SK-N-SH treated with all-trans-retinoic acid at 6 μM for 48 hours (cell line): Measurements from ENCODE around the gene LRCH1.

Experiments used
- ATAC-seq: fragments of 200-7000 bp; cut with Tn5 transposase; 3 replicates; pipeline ENCODE4 v1.9.1; 2020; ENCODE audit warnings: mild to moderate bottlenecking, moderate library complexity
- ISL1 ChIP-seq: fragments of 250-450 bp; sonication (Bioruptor Pico); IDR thresholded peaks from 2 replicates; pipeline ENCODE4 v2.1.2; 2022; ENCODE audit warnings: mild to moderate bottlenecking, moderate library complexity
- OSR1 ChIP-seq: fragments of 250-450 bp; sonication (Bioruptor Pico); IDR thresholded peaks from 2 replicates; pipeline ENCODE4 v1.8.0; 2022; ENCODE audit warnings: moderate library complexity, mild to moderate bottlenecking, inconsistent platforms
- PPARA ChIP-seq: fragments of 250-450 bp; sonication (Bioruptor Pico); IDR thresholded peaks from 2 replicates; pipeline ENCODE4 v1.5.0; 2020; ENCODE audit warnings: mild to moderate bottlenecking, borderline replicate concordance
- RARB ChIP-seq: fragments of 250-450 bp; sonication (Bioruptor Pico); IDR thresholded peaks from 2 replicates; pipeline ENCODE4 v1.8.0; 2021; ENCODE audit warnings: mild to moderate bottlenecking, moderate library complexity
- SNAI2 ChIP-seq: fragments of 250-450 bp; sonication (Bioruptor Pico); IDR thresholded peaks from 2 replicates; pipeline ENCODE4 v1.5.0; 2020; ENCODE audit warnings: mild to moderate bottlenecking, moderate library complexity
- TOX ChIP-seq: fragments of 250-450 bp; sonication (Bioruptor Pico); IDR thresholded peaks from 2 replicates; pipeline ENCODE4 v1.8.0; 2021; ENCODE audit warnings: mild to moderate bottlenecking, moderate library complexity, borderline replicate concordance
- ZFP3 ChIP-seq: fragments of 250-450 bp; sonication (Bioruptor Pico); IDR thresholded peaks from 2 replicates; pipeline ENCODE4 v1.5.0; 2020; ENCODE audit warnings: mild to moderate bottlenecking, moderate library complexity
- ZFP30 ChIP-seq: fragments of 450-650 bp; formaldehyde crosslinking; IDR thresholded peaks from 2 replicates; pipeline ENCODE4 v1.5.0; 2022; ENCODE audit warnings: mild to moderate bottlenecking, moderate library complexity
- ZNF565 ChIP-seq: fragments of 450-650 bp; formaldehyde crosslinking; conservative IDR thresholded peaks from 2 replicates; pipeline ENCODE4 v1.5.0; 2020; ENCODE audit warnings: low read depth, mild to moderate bottlenecking, moderate library complexity
- ZNF8 ChIP-seq: fragments of 450-650 bp; formaldehyde crosslinking; IDR thresholded peaks from 2 replicates; pipeline ENCODE4 v1.5.0; 2020; ENCODE audit warnings: mild to moderate bottlenecking, moderate library complexity
- TF ChIP-seq, protein P1 (sequence below): fragments of 250-450 bp; sonication (Bioruptor Pico); IDR thresholded peaks from 2 replicates; pipeline ENCODE4 v1.5.0; 2020; ENCODE audit warnings: mild to moderate bottlenecking, moderate library complexity
- TF ChIP-seq, protein P2 (sequence below): fragments of 250-450 bp; sonication (Bioruptor Pico); IDR thresholded peaks from 2 replicates; pipeline ENCODE4 v1.8.0; 2021; ENCODE audit warnings: low read depth, mild to moderate bottlenecking, moderate library complexity, borderline replicate concordance
- TF ChIP-seq, protein P3 (sequence below): fragments of 250-450 bp; sonication (Bioruptor Pico); IDR thresholded peaks from 2 replicates; pipeline ENCODE4 v1.5.1; 2020; ENCODE audit warnings: low read depth, mild to moderate bottlenecking, moderate library complexity

LRCH1 gene

DNA sequence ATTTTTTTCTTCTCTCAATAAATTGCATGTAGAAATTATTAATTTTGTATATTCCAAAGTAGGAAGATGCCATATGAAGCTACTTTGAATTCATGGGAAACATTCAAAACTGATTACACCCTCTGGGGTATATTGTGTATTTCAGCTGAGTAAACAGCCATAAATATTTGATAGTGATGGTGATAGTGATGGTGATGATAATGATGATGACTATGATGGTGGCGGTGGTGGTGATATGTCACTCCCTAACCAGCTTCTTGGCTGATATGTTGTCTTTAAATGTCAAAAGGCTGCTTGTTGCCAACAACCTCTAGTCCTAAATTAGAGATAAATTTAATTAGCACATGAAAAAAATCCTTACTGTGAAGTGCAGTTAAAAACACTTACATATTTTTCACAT, 102.0 kb downstream of the LRCH1 start:
- TF ChIP-seq TOX (CRISPR knock-in tag) (no peak), ISL1 (CRISPR knock-in tag) (0 out of 2 replicates have a peak, but pooled peaks have one; percentile 29)
- ATAC-seq, result no peak

DNA sequence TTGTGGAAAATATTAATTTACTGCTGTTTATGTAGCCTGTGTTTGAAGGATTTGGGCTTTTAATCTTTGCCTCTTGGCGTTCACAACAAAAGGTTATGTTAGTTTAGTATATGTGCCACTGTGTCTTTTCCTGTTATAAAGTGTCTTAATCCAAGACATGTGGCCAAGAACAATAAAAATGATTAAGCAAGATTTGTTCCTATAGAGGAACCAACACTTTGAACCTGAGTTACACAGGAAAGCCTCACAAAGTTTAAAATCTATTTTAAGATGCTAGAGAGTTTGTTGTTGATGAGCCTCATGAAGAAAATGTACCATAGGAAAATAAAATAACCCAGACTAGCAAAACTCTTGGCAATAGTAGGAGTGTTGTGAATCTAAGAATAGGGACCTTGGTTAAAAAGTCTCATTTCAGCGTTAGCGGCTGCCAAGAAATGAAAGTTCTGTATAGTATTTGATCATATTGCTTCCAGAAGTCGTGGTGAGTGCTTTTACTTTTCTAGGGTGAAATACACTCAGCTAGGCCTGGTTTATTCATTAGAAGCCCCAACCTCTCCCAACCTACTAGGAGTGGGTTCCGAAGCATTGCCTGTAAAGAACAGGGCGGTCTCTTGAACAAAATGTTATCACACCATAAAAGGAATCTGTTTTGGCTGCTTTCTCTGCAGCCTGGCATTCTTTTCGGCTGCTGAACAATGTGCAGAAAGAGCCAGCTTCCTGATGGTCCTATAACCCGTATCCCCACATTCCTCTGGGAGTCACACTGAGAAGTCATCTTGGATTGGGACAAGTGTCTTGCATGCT, 102.6 kb downstream of the LRCH1 start:
- ATAC-seq, result peak; percentile 30
- TF ChIP-seq ISL1 (CRISPR knock-in tag) (peak; percentile 12), TOX (CRISPR knock-in tag) (no peak)

DNA sequence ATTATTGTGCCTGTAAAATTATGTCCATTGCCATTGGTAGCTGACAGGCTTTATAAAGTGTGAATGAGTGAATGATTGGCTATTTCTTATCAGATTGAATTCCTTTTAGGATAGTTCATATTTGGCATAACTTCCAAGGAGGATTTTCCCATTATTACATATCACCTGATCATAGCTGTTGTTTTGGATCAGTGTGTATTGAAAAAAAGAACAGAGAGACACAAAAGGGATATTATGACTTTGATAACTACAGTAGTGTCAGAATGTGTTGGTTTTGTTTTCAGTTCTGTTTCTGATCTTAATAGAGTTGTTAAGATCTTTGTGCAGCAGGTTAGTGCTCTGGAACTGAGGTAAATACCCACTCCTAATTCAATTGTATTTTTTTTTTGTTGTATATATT, 103.8 kb downstream of the LRCH1 start:
- TF ChIP-seq, protein P1, sequence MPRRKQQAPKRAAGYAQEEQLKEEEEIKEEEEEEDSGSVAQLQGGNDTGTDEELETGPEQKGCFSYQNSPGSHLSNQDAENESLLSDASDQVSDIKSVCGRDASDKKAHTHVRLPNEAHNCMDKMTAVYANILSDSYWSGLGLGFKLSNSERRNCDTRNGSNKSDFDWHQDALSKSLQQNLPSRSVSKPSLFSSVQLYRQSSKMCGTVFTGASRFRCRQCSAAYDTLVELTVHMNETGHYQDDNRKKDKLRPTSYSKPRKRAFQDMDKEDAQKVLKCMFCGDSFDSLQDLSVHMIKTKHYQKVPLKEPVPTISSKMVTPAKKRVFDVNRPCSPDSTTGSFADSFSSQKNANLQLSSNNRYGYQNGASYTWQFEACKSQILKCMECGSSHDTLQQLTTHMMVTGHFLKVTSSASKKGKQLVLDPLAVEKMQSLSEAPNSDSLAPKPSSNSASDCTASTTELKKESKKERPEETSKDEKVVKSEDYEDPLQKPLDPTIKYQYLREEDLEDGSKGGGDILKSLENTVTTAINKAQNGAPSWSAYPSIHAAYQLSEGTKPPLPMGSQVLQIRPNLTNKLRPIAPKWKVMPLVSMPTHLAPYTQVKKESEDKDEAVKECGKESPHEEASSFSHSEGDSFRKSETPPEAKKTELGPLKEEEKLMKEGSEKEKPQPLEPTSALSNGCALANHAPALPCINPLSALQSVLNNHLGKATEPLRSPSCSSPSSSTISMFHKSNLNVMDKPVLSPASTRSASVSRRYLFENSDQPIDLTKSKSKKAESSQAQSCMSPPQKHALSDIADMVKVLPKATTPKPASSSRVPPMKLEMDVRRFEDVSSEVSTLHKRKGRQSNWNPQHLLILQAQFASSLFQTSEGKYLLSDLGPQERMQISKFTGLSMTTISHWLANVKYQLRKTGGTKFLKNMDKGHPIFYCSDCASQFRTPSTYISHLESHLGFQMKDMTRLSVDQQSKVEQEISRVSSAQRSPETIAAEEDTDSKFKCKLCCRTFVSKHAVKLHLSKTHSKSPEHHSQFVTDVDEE (CRISPR knock-in tag), result no peak
- TF ChIP-seq ISL1 (CRISPR knock-in tag), result peak; percentile 44
- no peak for ATAC-seq

GRCh38 chr13:46659413-46660065, 106.6 kb downstream of the LRCH1 start:
- ATAC-seq, result no peak
- TF ChIP-seq, protein P2, sequence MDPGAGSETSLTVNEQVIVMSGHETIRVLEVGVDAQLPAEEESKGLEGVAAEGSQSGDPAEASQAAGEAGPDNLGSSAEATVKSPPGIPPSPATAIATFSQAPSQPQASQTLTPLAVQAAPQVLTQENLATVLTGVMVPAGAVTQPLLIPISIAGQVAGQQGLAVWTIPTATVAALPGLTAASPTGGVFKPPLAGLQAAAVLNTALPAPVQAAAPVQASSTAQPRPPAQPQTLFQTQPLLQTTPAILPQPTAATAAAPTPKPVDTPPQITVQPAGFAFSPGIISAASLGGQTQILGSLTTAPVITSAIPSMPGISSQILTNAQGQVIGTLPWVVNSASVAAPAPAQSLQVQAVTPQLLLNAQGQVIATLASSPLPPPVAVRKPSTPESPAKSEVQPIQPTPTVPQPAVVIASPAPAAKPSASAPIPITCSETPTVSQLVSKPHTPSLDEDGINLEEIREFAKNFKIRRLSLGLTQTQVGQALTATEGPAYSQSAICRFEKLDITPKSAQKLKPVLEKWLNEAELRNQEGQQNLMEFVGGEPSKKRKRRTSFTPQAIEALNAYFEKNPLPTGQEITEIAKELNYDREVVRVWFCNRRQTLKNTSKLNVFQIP, result no peak
- TF ChIP-seq PPARA (no peak), ZFP30 (CRISPR knock-in tag) (no peak), ZNF8 (no peak), OSR1 (CRISPR knock-in tag) (no peak), SNAI2 (CRISPR knock-in tag) (no peak)
- TF ChIP-seq, protein P3, sequence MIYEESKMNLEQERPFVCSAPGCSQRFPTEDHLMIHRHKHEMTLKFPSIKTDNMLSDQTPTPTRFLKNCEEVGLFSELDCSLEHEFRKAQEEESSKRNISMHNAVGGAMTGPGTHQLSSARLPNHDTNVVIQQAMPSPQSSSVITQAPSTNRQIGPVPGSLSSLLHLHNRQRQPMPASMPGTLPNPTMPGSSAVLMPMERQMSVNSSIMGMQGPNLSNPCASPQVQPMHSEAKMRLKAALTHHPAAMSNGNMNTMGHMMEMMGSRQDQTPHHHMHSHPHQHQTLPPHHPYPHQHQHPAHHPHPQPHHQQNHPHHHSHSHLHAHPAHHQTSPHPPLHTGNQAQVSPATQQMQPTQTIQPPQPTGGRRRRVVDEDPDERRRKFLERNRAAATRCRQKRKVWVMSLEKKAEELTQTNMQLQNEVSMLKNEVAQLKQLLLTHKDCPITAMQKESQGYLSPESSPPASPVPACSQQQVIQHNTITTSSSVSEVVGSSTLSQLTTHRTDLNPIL (CRISPR knock-in tag), result no peak
- TF ChIP-seq, all 23 proteins: peak for 0

GRCh38 chr13:46660416-46660815, 107.4 kb downstream of the LRCH1 start:
- TF ChIP-seq ZFP3 (CRISPR knock-in tag), result no peak
- TF ChIP-seq OSR1 (CRISPR knock-in tag), result no peak
- TF ChIP-seq ZFP30 (CRISPR knock-in tag), result no peak
- TF ChIP-seq RARB (CRISPR knock-in tag), result no peak
- TF ChIP-seq PPARA, result no peak
- TF ChIP-seq, protein P1 (CRISPR knock-in tag), result no peak
- TF ChIP-seq, protein P2, result no peak
- no peak for TF ChIP-seq ZNF565 (CRISPR knock-in tag)
- ATAC-seq, result no peak
